H1 (cell line): ENCODE results near the gene HJURP. TPM values are rescaled to one million over a fixed set of nuclear protein-coding genes. Genes with fewer than 3 reads are reported as not detected.

Experiments
- CEBPB ChIP-seq: IDR thresholded peaks from 2 replicates; pipeline ENCODE4 v1.6.1; 2012; ENCODE audit warnings: low read depth, low read length
- CTBP2 ChIP-seq: IDR thresholded peaks from 2 replicates; pipeline ENCODE4 v1.7.0; 2011; ENCODE audit warnings: borderline replicate concordance, mild to moderate bottlenecking, moderate library complexity, mixed read lengths, low read length; ENCODE audit not compliant: insufficient read depth, insufficient read length
- RFX5 ChIP-seq: IDR thresholded peaks from 2 replicates; pipeline ENCODE4 v1.6.1; 2011; ENCODE audit warnings: low read depth, low read length, improper control_type of control experiment, borderline replicate concordance
- SP2 ChIP-seq: IDR thresholded peaks from 2 replicates; pipeline ENCODE4 v1.6.1; 2012; ENCODE audit warnings: mild to moderate bottlenecking, low read length, inconsistent platforms
- polyA plus RNA-seq, 7 experiments: library from polyadenylated mRNA; depleted of rRNA in 3 of 7; stranded (reverse) in 5 of 7; unstranded in 2 of 7; fragments of >200 nt in 5 of 7; fragments of 200-250 nt in 2 of 7; gene quantifications; 1 replicate in 5 of 7; 2 replicates in 1 of 7; 4 replicates in 1 of 7; pipeline versions ENCODE4 v1.2.1 to v1.2.3, GENCODE V29; 2011 to 2013; ENCODE audit warnings: missing spikeins in 2 of 7, mixed read lengths in 2 of 7
- total RNA-seq: library from RNA; stranded (reverse); fragmentation: NEBNext Ultra II Directional; extraction: Animal tissue kit (Norgen Biotek cat#: 25700); gene quantifications from 2 replicates; pipeline ENCODE4 v1.2.1, GENCODE V29; 2021

The HJURP gene
- total and polyA plus RNA-seq, 2 of the 8 experiments (the other 6 are each of a cell fraction or from before 2014, with no cell fraction given): 49.3 to 60.5 TPM

- no peak for TF ChIP-seq CTBP2
- TF ChIP-seq SP2: no peak
- no peak for TF ChIP-seq RFX5
- TF ChIP-seq CEBPB: no peak
- TF ChIP-seq, all 59 proteins: peak for 0
These were observed 7.0 kb downstream of the HJURP start (continued) for GRCh38 chr2:233847248-233847898.
